Osteocyte (in vitro differentiated cells): ENCODE data around the gene CD300E. TPM values are rescaled to one million over a fixed set of nuclear protein-coding genes. Genes with fewer than 3 reads are reported as not detected.

Experiments
- DNase-seq: peaks from one replicate; pipeline ENCODE4 v3.0.0; 2021; ENCODE audit warnings: mixed read lengths; ENCODE audit not compliant: unreplicated experiment; ENCODE audit errors: extremely low spot score
- H3K27ac Mint-ChIP-seq: one replicate; pipeline ENCODE4 v1.8.0; 2021; ENCODE audit warnings: mild to moderate bottlenecking, mixed read lengths; ENCODE audit not compliant: unreplicated experiment
- H3K27me3 Mint-ChIP-seq: one replicate; pipeline ENCODE4 v1.8.0; 2021; ENCODE audit warnings: mixed read lengths; ENCODE audit not compliant: unreplicated experiment
- H3K36me3 Mint-ChIP-seq: one replicate; pipeline ENCODE4 v1.8.0; 2021; ENCODE audit warnings: mixed read lengths; ENCODE audit not compliant: unreplicated experiment
- H3K4me1 Mint-ChIP-seq: one replicate; pipeline ENCODE4 v1.8.0; 2021; ENCODE audit warnings: mixed read lengths; ENCODE audit not compliant: unreplicated experiment
- H3K4me3 Mint-ChIP-seq: one replicate; pipeline ENCODE4 v1.8.0; 2021; ENCODE audit warnings: mild to moderate bottlenecking, moderate library complexity, mixed read lengths; ENCODE audit not compliant: unreplicated experiment
- H3K9me3 Mint-ChIP-seq: one replicate; pipeline ENCODE4 v1.8.0; 2021; ENCODE audit warnings: mixed read lengths; ENCODE audit not compliant: unreplicated experiment
- total RNA-seq: library from RNA; stranded (reverse); gene quantifications from 2 replicates; pipeline ENCODE4 v1.2.1, GENCODE V29; 2021
- TF ChIP-seq, protein P1 (sequence below): fragments of 200-600 bp; sonication (generic); IDR thresholded peaks from 2 replicates; pipeline ENCODE4 v1.5.0; 2021; ENCODE audit warnings: antibody characterized with exemption, mild to moderate bottlenecking, moderate library complexity

CD300E gene
- total RNA-seq, 1 donor from 2014 or later: not detected

DNA sequence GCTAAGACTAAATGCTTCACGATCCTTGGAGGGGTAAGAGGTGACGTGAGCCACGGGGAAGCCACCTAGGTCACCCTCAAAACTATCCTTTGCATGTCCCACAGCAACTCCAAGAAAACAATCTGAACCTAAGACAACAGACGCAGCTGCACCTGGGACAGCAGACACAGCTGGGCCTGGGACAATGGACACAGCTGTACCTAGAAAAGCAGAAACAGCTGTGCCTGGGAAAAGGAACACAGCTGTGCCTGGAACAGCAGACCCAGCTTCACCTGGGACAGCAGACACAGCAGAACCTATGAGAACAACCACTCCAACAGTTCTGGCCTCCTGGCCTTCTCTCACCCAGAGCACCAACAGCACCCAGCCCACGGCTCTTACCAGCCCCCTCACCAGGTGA lies 19.8 kb downstream of the CD300E start:
- no peaks in the 10 kb centered on the region for H3K36me3 Mint-ChIP-seq
- TF ChIP-seq, protein P1, sequence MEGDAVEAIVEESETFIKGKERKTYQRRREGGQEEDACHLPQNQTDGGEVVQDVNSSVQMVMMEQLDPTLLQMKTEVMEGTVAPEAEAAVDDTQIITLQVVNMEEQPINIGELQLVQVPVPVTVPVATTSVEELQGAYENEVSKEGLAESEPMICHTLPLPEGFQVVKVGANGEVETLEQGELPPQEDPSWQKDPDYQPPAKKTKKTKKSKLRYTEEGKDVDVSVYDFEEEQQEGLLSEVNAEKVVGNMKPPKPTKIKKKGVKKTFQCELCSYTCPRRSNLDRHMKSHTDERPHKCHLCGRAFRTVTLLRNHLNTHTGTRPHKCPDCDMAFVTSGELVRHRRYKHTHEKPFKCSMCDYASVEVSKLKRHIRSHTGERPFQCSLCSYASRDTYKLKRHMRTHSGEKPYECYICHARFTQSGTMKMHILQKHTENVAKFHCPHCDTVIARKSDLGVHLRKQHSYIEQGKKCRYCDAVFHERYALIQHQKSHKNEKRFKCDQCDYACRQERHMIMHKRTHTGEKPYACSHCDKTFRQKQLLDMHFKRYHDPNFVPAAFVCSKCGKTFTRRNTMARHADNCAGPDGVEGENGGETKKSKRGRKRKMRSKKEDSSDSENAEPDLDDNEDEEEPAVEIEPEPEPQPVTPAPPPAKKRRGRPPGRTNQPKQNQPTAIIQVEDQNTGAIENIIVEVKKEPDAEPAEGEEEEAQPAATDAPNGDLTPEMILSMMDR: no peak
- peaks cover 9% of the 10 kb centered on the region for H3K4me1 Mint-ChIP-seq
- H3K27ac Mint-ChIP-seq: no peak overlapping the region
- no peak for DNase-seq
- H3K4me3 Mint-ChIP-seq: no peak overlapping the region
- H3K9me3 Mint-ChIP-seq: no peaks in the 10 kb centered on the region
- H3K27me3 Mint-ChIP-seq: peaks cover 22% of the 10 kb centered on the region

DNA sequence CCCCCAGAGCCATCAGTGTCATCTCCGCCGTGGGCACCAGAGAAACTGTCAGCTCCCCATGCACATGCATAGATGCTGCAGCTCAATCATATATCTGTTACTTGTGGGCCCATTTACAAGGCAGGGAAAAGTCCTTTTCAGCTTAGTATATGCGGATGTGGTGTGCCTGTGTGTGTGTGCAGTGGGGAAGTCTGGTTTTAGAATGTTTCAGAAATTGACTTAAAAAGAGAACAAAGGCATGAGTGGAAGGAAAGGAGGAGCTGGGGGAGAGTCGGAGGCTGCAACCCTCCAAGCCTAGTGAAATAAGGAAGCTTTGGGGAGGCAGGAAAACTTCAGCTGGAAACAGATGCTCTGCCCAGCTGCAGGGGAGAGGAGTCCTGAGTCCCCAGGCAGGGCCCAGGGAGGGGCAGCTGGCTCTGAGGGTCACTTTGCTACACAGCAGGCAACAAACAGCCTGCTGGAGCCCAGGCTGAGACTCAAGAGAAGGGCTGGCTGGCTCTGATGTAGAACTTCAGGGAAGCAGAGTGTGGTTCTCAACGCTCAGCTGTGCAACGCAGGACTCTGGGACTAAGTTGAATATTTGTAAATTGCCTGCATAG lies 20.4 kb downstream of the CD300E start:
- Mint-ChIP-seq H3K27me3 (peaks cover 23% of the 10 kb centered on the region), H3K4me3 (no peak overlapping the region), H3K4me1 (peaks cover 9% of the 10 kb centered on the region), H3K9me3 (no peaks in the 10 kb centered on the region), H3K27ac (no peak overlapping the region), H3K36me3 (no peaks in the 10 kb centered on the region)
- no peak for DNase-seq
- TF ChIP-seq, protein P1: no peak

DNA sequence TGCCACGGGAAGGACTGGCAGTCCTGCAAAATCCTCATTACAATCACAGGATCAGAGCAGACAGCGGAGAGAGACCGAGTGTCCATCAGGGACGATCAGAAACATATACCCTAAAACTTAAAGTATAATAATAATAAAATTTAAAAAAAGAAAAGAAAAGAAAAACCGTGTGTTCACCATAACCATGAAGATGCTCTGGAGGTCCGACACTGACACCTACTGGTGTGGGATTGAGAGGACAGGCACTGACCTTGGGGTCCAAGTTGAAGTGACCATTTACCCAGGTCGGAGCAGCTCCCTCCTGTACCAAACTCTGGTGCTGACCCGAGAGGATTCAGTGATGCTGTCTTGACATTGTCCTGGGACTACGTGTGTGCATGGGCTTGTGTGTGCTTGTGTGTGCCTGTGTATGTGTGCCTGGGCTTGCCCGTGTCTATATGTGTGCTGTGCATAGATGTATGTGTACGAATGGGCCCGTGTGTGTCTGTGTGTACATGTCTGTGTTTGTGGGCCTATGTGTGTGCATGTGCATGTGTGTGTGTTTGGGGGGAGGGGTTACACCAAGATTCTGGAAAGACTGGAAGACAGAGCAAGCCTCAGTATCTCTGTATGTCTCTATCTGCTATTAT lies 21.5 kb downstream of the CD300E start:
- peaks cover 9% of the 10 kb centered on the region for H3K4me1 Mint-ChIP-seq
- peaks cover 21% of the 10 kb centered on the region for H3K27me3 Mint-ChIP-seq
- H3K9me3 Mint-ChIP-seq: no peaks in the 10 kb centered on the region
- H3K36me3 Mint-ChIP-seq: no peaks in the 10 kb centered on the region
- no peak overlapping the region for H3K27ac Mint-ChIP-seq
- H3K4me3 Mint-ChIP-seq: no peak overlapping the region
- no peak for DNase-seq
- TF ChIP-seq, protein P1: peak; percentile 60

DNA sequence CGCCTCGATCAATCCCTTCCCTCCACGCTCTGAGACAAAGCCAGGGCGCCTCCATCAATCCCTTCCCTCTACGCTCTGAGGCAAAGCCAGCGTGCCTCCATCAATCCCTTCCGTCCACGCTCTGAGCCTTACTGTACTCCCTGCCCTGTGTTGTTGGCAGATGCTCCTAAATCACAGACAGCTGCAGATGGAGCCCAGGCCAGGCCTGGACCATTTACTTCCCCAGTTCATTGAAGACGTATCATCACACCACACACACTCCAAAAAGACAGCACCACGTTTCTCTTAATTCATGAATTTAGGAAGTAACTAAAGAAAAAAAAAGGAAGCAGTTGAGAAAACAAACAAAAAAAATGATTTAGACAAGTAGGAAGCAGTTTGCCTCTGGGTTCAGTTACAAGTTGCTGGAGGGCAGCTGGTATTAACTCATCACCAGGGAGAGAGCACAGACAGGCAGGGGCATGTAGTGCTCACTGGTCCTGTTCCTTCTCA lies 24.0 kb downstream of the CD300E start:
- Mint-ChIP-seq H3K27me3 (peaks cover 27% of the 10 kb centered on the region), H3K4me1 (no peaks in the 10 kb centered on the region), H3K4me3 (no peak overlapping the region), H3K36me3 (no peaks in the 10 kb centered on the region), H3K27ac (no peak overlapping the region), H3K9me3 (no peaks in the 10 kb centered on the region)
- no peak for DNase-seq
- TF ChIP-seq, protein P1: no peak

DNA sequence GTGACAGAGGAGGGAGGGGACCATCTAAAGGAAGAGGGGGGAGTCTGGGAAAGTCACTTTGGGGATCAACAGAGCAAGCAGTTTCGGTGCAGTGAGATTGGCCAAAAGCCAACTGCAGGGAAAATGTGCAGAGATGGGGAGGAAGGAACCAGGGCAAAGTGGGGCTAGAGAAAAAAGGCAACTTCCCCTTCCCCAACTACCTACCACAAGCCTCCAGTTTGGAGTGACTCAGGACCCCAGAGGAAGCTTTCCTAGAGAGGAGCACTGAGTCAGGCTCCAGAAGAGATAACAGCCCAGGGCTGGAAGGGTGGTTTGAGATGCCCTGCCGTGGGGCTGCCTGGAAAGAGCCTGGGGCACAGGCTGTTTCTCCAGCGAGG lies 24.5 kb downstream of the CD300E start:
- no peaks in the 10 kb centered on the region for H3K9me3 Mint-ChIP-seq
- DNase-seq: no peak
- H3K4me3 Mint-ChIP-seq: no peak overlapping the region
- peaks cover 27% of the 10 kb centered on the region for H3K27me3 Mint-ChIP-seq
- TF ChIP-seq, protein P1: no peak
- H3K36me3 Mint-ChIP-seq: no peaks in the 10 kb centered on the region
- H3K4me1 Mint-ChIP-seq: no peaks in the 10 kb centered on the region
- H3K27ac Mint-ChIP-seq: no peak overlapping the region
